Dedifferentiated amniotic fluid mesenchymal stem cell (primary cell): ENCODE measurements around the gene POM121L2.
"Not testable (repeated sequence)": the region's sequence is repeated elsewhere in the genome, so short reads cannot be mapped to it uniquely, and the experiment has no call there.

Source experiments
- DNase-seq: peaks from one replicate; pipeline ENCODE4 v3.0.0-alpha.2; 2016; ENCODE audit errors: extremely low spot score

The POM121L2 gene

GRCh38 chr6:27293436-27294098, 18.5 kb downstream of the POM121L2 start:
- peak; percentile 61 for DNase-seq

GRCh38 chr6:27290850-27291208, 21.2 kb downstream of the POM121L2 start:
- no peak for DNase-seq

- DNase-seq, result peak; percentile 31
Measured at GRCh38 chr6:27290065-27290849, 21.8 kb downstream of the POM121L2 start.

GRCh38 chr6:27288136-27289044, 23.7 kb downstream of the POM121L2 start:
- no peak for DNase-seq

- DNase-seq, result no peak
Measured at GRCh38 chr6:27287751-27288135, 24.3 kb downstream of the POM121L2 start.

- DNase-seq, result no peak
Measured at GRCh38 chr6:27286141-27286540, 25.9 kb downstream of the POM121L2 start.

- DNase-seq, result no peak
Measured at GRCh38 chr6:27283279-27283678, 28.8 kb downstream of the POM121L2 start.

GRCh38 chr6:27281569-27281968, 30.5 kb downstream of the POM121L2 start:
- DNase-seq, result no peak

- DNase-seq, result no peak
Measured at GRCh38 chr6:27281105-27281539, 31.0 kb downstream of the POM121L2 start.

- no peak for DNase-seq
Measured at GRCh38 chr6:27280540-27281000, 31.5 kb downstream of the POM121L2 start.

GRCh38 chr6:27280064-27280539, 32.0 kb downstream of the POM121L2 start:
- peak; percentile 36 for DNase-seq

GRCh38 chr6:27279513-27280063, 32.5 kb downstream of the POM121L2 start:
- DNase-seq, result no peak

GRCh38 chr6:27275025-27275956, 36.8 kb downstream of the POM121L2 start:
- no peak for DNase-seq

GRCh38 chr6:27273783-27274182, 38.3 kb downstream of the POM121L2 start:
- no peak for DNase-seq

- no peak for DNase-seq
Measured at GRCh38 chr6:27268803-27269202, 43.3 kb downstream of the POM121L2 start.

GRCh38 chr6:27267857-27268434, 44.1 kb downstream of the POM121L2 start:
- no peak for DNase-seq

- DNase-seq, result not testable (repeated sequence)
Measured at GRCh38 chr6:27267003-27267402, 45.1 kb downstream of the POM121L2 start.

GRCh38 chr6:27263886-27264285, 48.2 kb downstream of the POM121L2 start:
- no peak for DNase-seq

- no peak for DNase-seq
Measured at GRCh38 chr6:27260836-27261375, 51.2 kb downstream of the POM121L2 start.

- DNase-seq, result no peak
Measured at GRCh38 chr6:27260369-27260768, 51.7 kb downstream of the POM121L2 start.
